Liver (tissue), 9 donors: ENCODE results near the gene PDE4B. TPM values are rescaled to one million over a fixed set of nuclear protein-coding genes. Genes with fewer than 3 reads are reported as not detected.

Experiments
- DNase-seq: peaks from one replicate; pipeline ENCODE4 v3.0.0-alpha.2; 2017; ENCODE audit warnings: low spot score
- H3K27ac ChIP-seq, 2 donors: one replicate each; pipeline ENCODE4 v1.7.0; 2013; ENCODE audit warnings: inconsistent platforms in 2 of 2, low read length in 2 of 2, control low read depth in 1 of 2, low read depth in 1 of 2, mild to moderate bottlenecking in 1 of 2
- H3K27me3 ChIP-seq, 4 donors: one replicate each; pipeline versions ENCODE4 v1.6.1 to v1.7.0; 2013; ENCODE audit warnings: low read length in 3 of 4, inconsistent platforms in 1 of 4, mild to moderate bottlenecking in 1 of 4, moderate library complexity in 1 of 4; ENCODE audit not compliant: control insufficient read depth in 4 of 4, insufficient read depth in 4 of 4
- H3K36me3 ChIP-seq, 4 donors: one replicate each; pipeline versions ENCODE4 v1.6.1 to v1.7.0; 2013; ENCODE audit warnings: low read length in 3 of 4, mild to moderate bottlenecking in 3 of 4, low read depth in 1 of 4, moderate library complexity in 1 of 4; ENCODE audit not compliant: control insufficient read depth in 4 of 4, insufficient read depth in 3 of 4
- H3K4me1 ChIP-seq, 4 donors: one replicate each; pipeline versions ENCODE4 v1.6.1 to v1.7.0; 2013; ENCODE audit warnings: low read length in 3 of 4, mild to moderate bottlenecking in 3 of 4, moderate library complexity in 1 of 4; ENCODE audit not compliant: control insufficient read depth in 4 of 4, insufficient read depth in 4 of 4
- H3K4me3 ChIP-seq, 3 donors: one replicate each; pipeline versions ENCODE4 v1.6.1 to v1.7.0; 2013; ENCODE audit warnings: low read length in 3 of 3, control low read depth in 1 of 3, low read depth in 1 of 3, mild to moderate bottlenecking in 1 of 3
- H3K9ac ChIP-seq, 2 donors: one replicate each; pipeline ENCODE4 v1.7.0; 2013; ENCODE audit warnings: low read length in 2 of 2, mild to moderate bottlenecking in 2 of 2, moderate library complexity in 2 of 2, control low read depth in 1 of 2, low read depth in 1 of 2
- H3K9me3 ChIP-seq, 4 donors: one replicate each; pipeline versions ENCODE4 v1.6.1 to v1.7.0; 2013; ENCODE audit warnings: low read length in 3 of 4; ENCODE audit not compliant: control insufficient read depth in 4 of 4
- ATF3 ChIP-seq: IDR thresholded peaks from 2 replicates; pipeline ENCODE4 v1.6.1; 2016; ENCODE audit warnings: antibody characterized with exemption
- CTCF ChIP-seq: fragments of 150-350 bp; IDR thresholded peaks from 2 replicates; pipeline ENCODE4 v1.5.1; 2017; ENCODE audit warnings: improper control_type of control experiment, low read depth, low read length; ENCODE audit not compliant: missing input control
- EGR1 ChIP-seq, 2 donors: IDR thresholded peaks; 2 replicates each; pipeline ENCODE4 v1.6.1; 2016 to 2018; ENCODE audit warnings: antibody characterized with exemption in 2 of 2, low read depth in 2 of 2
- FOXA1 ChIP-seq: IDR thresholded peaks from 2 replicates; pipeline ENCODE4 v1.6.1; 2016; ENCODE audit warnings: antibody characterized with exemption
- FOXA2 ChIP-seq: IDR thresholded peaks from 2 replicates; pipeline ENCODE4 v1.6.1; 2016; ENCODE audit warnings: antibody characterized with exemption
- GABPA ChIP-seq, 2 donors: IDR thresholded peaks in 1 of 2; conservative IDR thresholded peaks in 1 of 2; 2 replicates each; pipeline ENCODE4 v1.6.1; 2016; ENCODE audit warnings: antibody characterized with exemption in 2 of 2, mild to moderate bottlenecking in 1 of 2, moderate library complexity in 1 of 2
- HNF4A ChIP-seq, 2 donors: conservative IDR thresholded peaks; 2 replicates each; pipeline ENCODE4 v1.6.1; 2016; ENCODE audit warnings: antibody characterized with exemption in 2 of 2, mild to moderate bottlenecking in 2 of 2
- HNF4G ChIP-seq: IDR thresholded peaks from 2 replicates; pipeline ENCODE4 v1.6.1; 2016; ENCODE audit warnings: antibody characterized with exemption
- JUND ChIP-seq, 2 donors: IDR thresholded peaks; 2 replicates each; pipeline ENCODE4 v1.6.1; 2016; ENCODE audit warnings: antibody characterized with exemption in 2 of 2
- RAD21 ChIP-seq, 2 donors: IDR thresholded peaks; 2 replicates each; pipeline ENCODE4 v1.6.1; 2016; ENCODE audit warnings: antibody characterized with exemption in 2 of 2, mild to moderate bottlenecking in 2 of 2
- REST ChIP-seq: IDR thresholded peaks from 2 replicates; pipeline ENCODE4 v1.6.1; 2016; ENCODE audit warnings: antibody characterized with exemption, mild to moderate bottlenecking
- RXRA ChIP-seq, 2 donors: IDR thresholded peaks; 2 replicates each; pipeline ENCODE4 v1.6.1; 2017 to 2018; ENCODE audit warnings: antibody characterized with exemption in 2 of 2, mild to moderate bottlenecking in 1 of 2
- SP1 ChIP-seq: IDR thresholded peaks from 2 replicates; pipeline ENCODE4 v1.6.1; 2018; ENCODE audit warnings: antibody characterized with exemption, mild to moderate bottlenecking
- TAF1 ChIP-seq: conservative IDR thresholded peaks from 2 replicates; pipeline ENCODE4 v1.6.1; 2016; ENCODE audit warnings: antibody characterized with exemption, mild to moderate bottlenecking
- YY1 ChIP-seq: IDR thresholded peaks from 2 replicates; pipeline ENCODE4 v1.6.1; 2016; ENCODE audit warnings: antibody characterized with exemption, mild to moderate bottlenecking
- ZBTB33 ChIP-seq: IDR thresholded peaks from 2 replicates; pipeline ENCODE4 v1.6.1; 2016; ENCODE audit warnings: antibody characterized with exemption
- WGBS: extraction: QIAGEN DNeasy Blood & Tissue Kit; methylation state at CpG from one replicate; pipeline ENCODE4 v1.1.7; 2013; 5-methylcytosine and 5-hydroxymethylcytosine counted together
- polyA plus RNA-seq, 2 donors: library from polyadenylated mRNA; stranded (reverse) in 1 of 2; unstranded in 1 of 2; fragments of 200-250 nt in 1 of 2; fragments of >200 nt in 1 of 2; fragmentation: Nextera tagmentation in 1 of 2; extraction: Ambion mirVana in 1 of 2; gene quantifications; one replicate each; pipeline versions ENCODE4 v1.2.1 to v1.2.3, GENCODE V29; 2013 to 2015
- total RNA-seq, 2 donors: library from RNA; depleted of rRNA; stranded (reverse); fragments of >200 nt; gene quantifications; one replicate each; pipeline ENCODE4 v1.2.3, GENCODE V29; 2014
- donor health status: healthy.
- donor health status: healthy.
- donor health status: healthy.
- donor health status: healthy.
- donor health status: healthy.

Gene PDE4B
- total and polyA plus RNA-seq, 4 donors: 1.9 to 3.9 (median 2.7) TPM

- Histone ChIP-seq H3K27me3 (no peaks in the 10 kb centered on the region), H3K9ac (no peak overlapping the region), H3K9me3 (no peaks in the 10 kb centered on the region), H3K27ac (no peak overlapping the region), H3K4me3 (no peak overlapping the region), H3K36me3 (no peaks in the 10 kb centered on the region), H3K4me1 (no peaks in the 10 kb centered on the region)
- no peak for DNase-seq
- 73% methylated on average over 2 of the region's 2 CpGs for WGBS
- TF ChIP-seq ZBTB33: no peak
- peak; percentile 96 for TF ChIP-seq REST
These were observed 230.4 kb downstream of the PDE4B start for GRCh38 chr1:66022904-66023620.

GRCh38 chr1:66025188-66025587 lies 232.5 kb downstream of the PDE4B start:
- H3K4me1 ChIP-seq: no peaks in the 10 kb centered on the region
- no peak overlapping the region for H3K9ac ChIP-seq
- no peak overlapping the region for H3K27ac ChIP-seq
- no peak overlapping the region for H3K4me3 ChIP-seq
- no peaks in the 10 kb centered on the region for H3K27me3 ChIP-seq
- TF ChIP-seq RAD21 (IDR thresholded peaks at IDR 0.05) (no peak), ATF3 (no peak), SP1 (no peak), REST (no peak), JUND (IDR thresholded peaks at IDR 0.05) (no peak), HNF4A (conservative IDR thresholded peaks at IDR 0.05) (no peak), EGR1 (IDR thresholded peaks at IDR 0.05; ENCODE audit: low read depth in 2 of 2) (no peak), ZBTB33 (no peak), TAF1 (no peak), HNF4G (no peak), CTCF (no peak), RXRA (IDR thresholded peaks at IDR 0.05) (no peak), GABPA (IDR thresholded peaks at IDR 0.05 in 1 of 2, conservative IDR thresholded peaks at IDR 0.05 in 1 of 2) (no peak), YY1 (no peak), FOXA2 (no peak), FOXA1 (no peak)
- DNase-seq: no peak
- no peaks in the 10 kb centered on the region for H3K36me3 ChIP-seq
- no peaks in the 10 kb centered on the region for H3K9me3 ChIP-seq
